IMR-90 (cell line): Measurements from ENCODE around the gene CCDC167. TPM values are rescaled to one million over a fixed set of nuclear protein-coding genes. Genes with fewer than 3 reads are reported as not detected.

Experiments
- ATAC-seq: fragments of 200-7000 bp; cut with Tn5 transposase; 2 replicates; pipeline ENCODE4 v1.9.1; 2020; ENCODE audit warnings: low read depth, mild to moderate bottlenecking, moderate library complexity
- BruUV-seq: library from RNA; stranded (reverse); fragments of 400-500 nt; replicated peaks from 2 replicates; lab custom pipeline; 2021; lab: Mats Ljungman, UMichigan
- CTCF ChIA-PET: fragments of 300-600 bp; formaldehyde crosslinking; extraction: SDS; loops from one replicate; lab custom pipeline; 2021; ENCODE audit warnings: antibody characterized with exemption; lab: Yijun Ruan, JAX
- POLR2A ChIA-PET: fragments of 300-600 bp; sonication (Branson Sonifier 250); formaldehyde crosslinking; loops from one replicate; lab custom pipeline; 2022; ENCODE audit warnings: antibody characterized with exemption; ENCODE audit not compliant: unreplicated experiment; lab: Charles Lee
- DNase-seq: peaks from one replicate; pipeline ENCODE4 v3.0.0; 2013
- H2AFZ ChIP-seq: replicated peaks from 2 replicates; pipeline ENCODE3; 2013; ENCODE audit warnings: low read length, mild to moderate bottlenecking; ENCODE audit not compliant: poor library complexity
- H2AK5ac ChIP-seq: 2 replicates; pipeline ENCODE4 v1.6.1; 2013; ENCODE audit warnings: low read depth, low read length, inconsistent platforms
- H2AK9ac ChIP-seq: replicated peaks from 2 replicates; pipeline ENCODE3; 2013; ENCODE audit warnings: mild to moderate bottlenecking, low read depth, low read length, moderate library complexity; ENCODE audit not compliant: poor library complexity
- H2BK120ac ChIP-seq: 2 replicates; pipeline ENCODE4 v1.6.1; 2013; ENCODE audit warnings: low read depth, low read length, inconsistent platforms
- H2BK15ac ChIP-seq: 3 replicates; pipeline ENCODE4 v1.6.1; 2013; ENCODE audit warnings: low read depth, low read length, inconsistent platforms
- H2BK20ac ChIP-seq: 2 replicates; pipeline ENCODE4 v1.6.1; 2013; ENCODE audit warnings: low read depth, mild to moderate bottlenecking, inconsistent platforms, low read length, moderate library complexity
- H2BK5ac ChIP-seq: 2 replicates; pipeline ENCODE4 v1.6.1; 2013; ENCODE audit warnings: mild to moderate bottlenecking, low read depth, low read length, inconsistent platforms; ENCODE audit not compliant: poor library complexity, severe bottlenecking
- H3K14ac ChIP-seq: replicated peaks from 2 replicates; pipeline ENCODE4 v1.6.1; 2013; ENCODE audit warnings: low read depth, low read length, inconsistent platforms
- H3K18ac ChIP-seq: 2 replicates; pipeline ENCODE4 v1.6.1; 2013; ENCODE audit warnings: low read depth, low read length, control low read depth
- H3K23ac ChIP-seq: 2 replicates; pipeline ENCODE4 v1.6.1; 2013; ENCODE audit warnings: low read depth, low read length, inconsistent platforms
- H3K27ac ChIP-seq: 2 replicates; pipeline ENCODE4 v1.5.1; 2013; ENCODE audit warnings: mild to moderate bottlenecking, control low read depth, low read length; ENCODE audit not compliant: insufficient read depth
- H3K27me3 ChIP-seq: 2 replicates; pipeline ENCODE4 v1.6.1; 2013; ENCODE audit warnings: low read length; ENCODE audit not compliant: control insufficient read depth, insufficient read depth
- H3K36me3 ChIP-seq: 2 replicates; pipeline ENCODE4 v1.6.1; 2013; ENCODE audit warnings: low read length, mixed read lengths; ENCODE audit not compliant: control insufficient read depth, insufficient read depth
- H3K4ac ChIP-seq: 2 replicates; pipeline ENCODE4 v1.6.1; 2013; ENCODE audit warnings: low read depth, low read length, inconsistent platforms
- H3K4me1 ChIP-seq: 2 replicates; pipeline ENCODE4 v1.6.1; 2013; ENCODE audit warnings: low read length, mixed read lengths; ENCODE audit not compliant: control insufficient read depth, insufficient read depth
- H3K4me2 ChIP-seq: 2 replicates; pipeline ENCODE4 v1.6.1; 2013; ENCODE audit warnings: low read depth, mild to moderate bottlenecking, control low read depth, low read length, moderate library complexity
- H3K4me3 ChIP-seq: 2 replicates; pipeline ENCODE4 v1.5.1; 2013; ENCODE audit warnings: low read depth, mild to moderate bottlenecking, control low read depth, low read length, moderate library complexity; ENCODE audit not compliant: insufficient read depth
- H3K56ac ChIP-seq: 2 replicates; pipeline ENCODE4 v1.6.1; 2013; ENCODE audit warnings: low read length, inconsistent platforms; ENCODE audit not compliant: insufficient read depth; ENCODE audit errors: extremely low read depth
- H3K79me1 ChIP-seq, 2 experiments: 2 replicates each; pipeline ENCODE4 v1.6.1; 2013; ENCODE audit warnings: low read length in 2 of 2, inconsistent platforms in 1 of 2, low read depth in 1 of 2
- H3K9ac ChIP-seq: 2 replicates; pipeline ENCODE4 v1.6.1; 2013; ENCODE audit warnings: low read depth, low read length, control low read depth
- H3K9me1 ChIP-seq: 2 replicates; pipeline ENCODE4 v1.6.1; 2013; ENCODE audit warnings: low read length, inconsistent platforms; ENCODE audit not compliant: insufficient read depth
- H3K9me3 ChIP-seq: 2 replicates; pipeline ENCODE4 v1.6.1; 2013; ENCODE audit warnings: low read length; ENCODE audit not compliant: control insufficient read depth, insufficient read depth
- H4K20me1 ChIP-seq: 2 replicates; pipeline ENCODE4 v1.6.1; 2013; ENCODE audit warnings: low read length, inconsistent platforms; ENCODE audit not compliant: insufficient read depth
- H4K5ac ChIP-seq: 2 replicates; pipeline ENCODE4 v1.6.1; 2013; ENCODE audit warnings: mild to moderate bottlenecking, low read depth, low read length, control low read depth
- H4K8ac ChIP-seq, 2 experiments: 2 replicates each; pipeline ENCODE4 v1.6.1; 2013; ENCODE audit warnings: low read depth in 2 of 2, low read length in 2 of 2, control low read depth in 1 of 2, inconsistent platforms in 1 of 2
- H4K91ac ChIP-seq: 2 replicates; pipeline ENCODE4 v1.6.1; 2013; ENCODE audit warnings: low read depth, low read length, inconsistent platforms; ENCODE audit not compliant: insufficient read depth
- BHLHE40 ChIP-seq: fragments of 150-350 bp; IDR thresholded peaks from 2 replicates; pipeline ENCODE4 v1.6.1; 2016; ENCODE audit warnings: mild to moderate bottlenecking, low read depth, low read length
- CEBPB ChIP-seq: IDR thresholded peaks from 2 replicates; pipeline ENCODE4 v1.6.1; 2012; ENCODE audit warnings: low read depth, low read length, improper control_type of control experiment
- CHD1 ChIP-seq: IDR thresholded peaks from 2 replicates; pipeline ENCODE4 v1.6.1; 2012; ENCODE audit warnings: low read depth, low read length, improper control_type of control experiment
- ELK1 ChIP-seq: fragments of 150-350 bp; IDR thresholded peaks from 2 replicates; pipeline ENCODE4 v1.6.1; 2016; ENCODE audit warnings: low read depth, mild to moderate bottlenecking, low read length, moderate library complexity, borderline replicate concordance
- FOS ChIP-seq: fragments of 150-350 bp; IDR thresholded peaks from 2 replicates; pipeline ENCODE4 v1.6.1; 2016; ENCODE audit warnings: low read depth, low read length
- MAFK ChIP-seq: IDR thresholded peaks from 2 replicates; pipeline ENCODE4 v1.6.1; 2012; ENCODE audit warnings: low read depth, low read length, improper control_type of control experiment
- MXI1 ChIP-seq: IDR thresholded peaks from 2 replicates; pipeline ENCODE4 v1.6.1; 2012; ENCODE audit warnings: low read depth, mild to moderate bottlenecking, low read length, moderate library complexity, borderline replicate concordance
- NFE2L2 ChIP-seq: fragments of 150-350 bp; IDR thresholded peaks from 2 replicates; pipeline ENCODE4 v1.6.1; 2016; ENCODE audit warnings: low read depth, mild to moderate bottlenecking, low read length
- POLR2A ChIP-seq: IDR thresholded peaks from 2 replicates; pipeline ENCODE4 v1.6.1; 2012; ENCODE audit warnings: mild to moderate bottlenecking, low read depth, low read length
- RAD21 ChIP-seq: IDR thresholded peaks from 2 replicates; pipeline ENCODE4 v1.6.1; 2012; ENCODE audit warnings: low read length, improper control_type of control experiment
- RCOR1 ChIP-seq: IDR thresholded peaks from 2 replicates; pipeline ENCODE4 v1.6.1; 2012; ENCODE audit warnings: mild to moderate bottlenecking, low read length, improper control_type of control experiment; ENCODE audit not compliant: insufficient replicate concordance
- RFX5 ChIP-seq: IDR thresholded peaks from 2 replicates; pipeline ENCODE4 v1.8.0; 2012; ENCODE audit warnings: low read depth, mild to moderate bottlenecking, low read length, moderate library complexity
- SMC3 ChIP-seq: fragments of 150-350 bp; IDR thresholded peaks from 2 replicates; pipeline ENCODE4 v1.6.1; 2016; ENCODE audit warnings: low read depth, mild to moderate bottlenecking, antibody characterized with exemption, low read length, moderate library complexity
- WGBS, 2 experiments: methylation state at CpG; one replicate each; pipeline versions ENCODE4 v1.1.5 to v1.1.7; 2013; ENCODE audit warnings: missing lambda C conversion rate in 2 of 2; ENCODE audit not compliant: insufficient read length in 1 of 2; ENCODE audit errors: extremely low coverage in 2 of 2; 5-methylcytosine and 5-hydroxymethylcytosine counted together
- dilution Hi-C: fragments of 300-500 bp; cut with HindIII; formaldehyde crosslinking; loops from one replicate; pipeline ENCODE4 v1.14.3; 2018; ENCODE audit warnings: low sequenced_read_pairs; ENCODE audit not compliant: unreplicated experiment
- in situ Hi-C: fragments of 300-500 bp; cut with MboI; formaldehyde crosslinking; loops from 3 replicates; pipeline ENCODE4 v1.14.3; 2019; ENCODE audit warnings: low sequenced_read_pairs, inconsistent platforms, mixed read lengths
- intact Hi-C: fragments of 100-400 bp; cut with micrococcal nuclease; formaldehyde crosslinking; loops from 2 replicates; pipeline ENCODE4 v1.10.0; 2022
- polyA plus RNA-seq, 3 experiments: library from polyadenylated mRNA; depleted of rRNA; stranded (reverse); fragments of >200 nt; gene quantifications; 2 replicates each; pipeline ENCODE4 v1.2.3, GENCODE V29; 2012; ENCODE audit warnings: low replicate concordance in 1 of 3
- total RNA-seq: library from RNA; depleted of rRNA; stranded (reverse); fragments of >200 nt; gene quantifications from 2 replicates; pipeline ENCODE4 v1.2.3, GENCODE V29; 2012

Gene CCDC167
- total and polyA plus RNA-seq, 2 of the 4 experiments (the other 2 are of a cell fraction), result 35.8 to 96.8 TPM

GRCh38 chr6:37492991-37493660 is 6.6 kb downstream of the CCDC167 start:
- no peak overlapping the region for H3K27ac ChIP-seq
- POLR2A ChIA-PET, result no interaction called here

More at GRCh38 chr6:37492991-37493660, 6.6 kb downstream of the CCDC167 start:
- Histone ChIP-seq H4K20me1 (peaks cover 6% of the 10 kb centered on the region), H3K9ac (no peak overlapping the region), H3K27me3 (no peaks in the 10 kb centered on the region), H3K23ac (no peak overlapping the region), H3K56ac (no peak overlapping the region), H4K5ac (no peak overlapping the region), H3K9me3 (no peaks in the 10 kb centered on the region), H3K4me2 (no peak overlapping the region), H2AK5ac (no peak overlapping the region; the same call in 1 of the 2 replicates), H2BK20ac (no peak overlapping the region), H3K4me1 (no peaks in the 10 kb centered on the region), H3K18ac (no peak overlapping the region), H3K36me3 (no peaks in the 10 kb centered on the region), H3K79me1 (peaks cover 2 to 36% of the 10 kb centered on the region in 2 experiments), H3K4ac (no peak overlapping the region), H2BK120ac (no peak overlapping the region), H2AK9ac (peak overlapping the region; percentile 3), H2BK15ac (no peak overlapping the region), H3K4me3 (no peak overlapping the region), H2AFZ (no peak overlapping the region), H3K14ac (no peak overlapping the region), H4K8ac (no peak overlapping the region), H2BK5ac (no peak overlapping the region), H3K9me1 (peaks cover 6% of the 10 kb centered on the region), H4K91ac (no peak overlapping the region)
- dilution Hi-C loops (no loop called here), intact Hi-C loops (loop anchor here (10.0 kb wide), 1 partner anchor 512 kb away; no protein-coding TSS in a partner anchor), in situ Hi-C loops (no loop called here)
- no peak for TF ChIP-seq ELK1
- TF ChIP-seq NFE2L2, result no peak
- no peak for TF ChIP-seq CHD1
- TF ChIP-seq RFX5, result no peak
- no peak for TF ChIP-seq MXI1
- no peak for TF ChIP-seq RAD21
- TF ChIP-seq BHLHE40, result no peak
- TF ChIP-seq POLR2A, result no peak
- no peak for TF ChIP-seq SMC3
- no peak for TF ChIP-seq MAFK
- no peak for TF ChIP-seq RCOR1
- TF ChIP-seq CEBPB, result no peak
- no peak for TF ChIP-seq FOS
- 85% methylated on average over 11 of the region's 38 CpGs; no CpG with 5 or more reads in 1 of the 2 experiments for WGBS, 2 experiments
- CTCF ChIA-PET, result no interaction called here
- DNase-seq (no peak), ATAC-seq (no peak)
- no TSS peak for BruUV-seq
